ENCODE data around the gene TMEM145.

- no peak for TF ChIP-seq CTCF (conservative IDR thresholded peaks at IDR 0.05; ENCODE audit: low read depth, low read length)
- TF ChIP-seq EZH2 (IDR thresholded peaks at IDR 0.05; ENCODE audit: low read length, unreplicated experiment) = no peak
- TF ChIP-seq EZH2phosphoT487 (IDR thresholded peaks at IDR 0.05; ENCODE audit: borderline replicate concordance, low read length) = no peak
Observed at GRCh38 chr19:42313840-42314755, 989 bp downstream of the TMEM145 start.
